ENCODE measurements around the gene CES2.
"Not testable (repeated sequence)": the region's sequence is repeated elsewhere in the genome, so short reads cannot be mapped to it uniquely, and the experiment has no call there.

Gene CES2

DNA sequence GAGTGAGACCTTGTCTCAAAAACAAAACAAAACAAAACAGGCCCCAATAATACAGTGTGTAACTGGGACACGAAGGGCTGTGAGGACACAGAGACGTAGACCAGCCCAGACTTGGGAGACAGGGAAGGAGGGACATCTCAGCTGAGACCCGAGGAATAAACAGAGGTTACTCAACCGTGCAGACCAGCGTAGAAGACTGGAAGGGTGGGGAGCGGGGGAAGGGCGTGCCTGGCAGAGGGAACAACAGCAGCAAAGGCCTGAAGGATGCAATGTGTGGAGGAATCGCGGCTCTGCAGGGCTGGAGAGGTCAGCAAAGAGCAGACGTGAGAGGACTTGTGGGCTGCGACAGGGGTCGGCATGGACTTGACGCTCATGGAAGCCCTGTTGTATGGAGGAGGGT, 41.4 kb downstream of the CES2 start:
- in situ Hi-C loops (cut with HindIII; ENCODE audit: low pct_unique_long_range_greater_than_20kb, low sequenced_read_pairs), result no loop called here
- DNase-seq (ENCODE audit: low read depth in 1 of 2, low spot score in 1 of 2), result no peak

GRCh38 chr16:66977341-66978113, 42.2 kb downstream of the CES2 start:
- no peak for TF ChIP-seq JUND (IDR thresholded peaks at IDR 0.05; ENCODE audit: low read depth)
- in situ Hi-C loops (cut with HindIII; ENCODE audit: low pct_unique_long_range_greater_than_20kb, low sequenced_read_pairs), result no loop called here
- peak; percentile 74 to 78 for DNase-seq (ENCODE audit: low read depth in 1 of 2, low spot score in 1 of 2)

More for the DNA sequence above, 41.4 kb downstream of the CES2 start:
- TF ChIP-seq JUND (IDR thresholded peaks at IDR 0.05; ENCODE audit: low read depth), result no peak

- in situ Hi-C loops (cut with HindIII; ENCODE audit: low pct_unique_long_range_greater_than_20kb, low sequenced_read_pairs), result no loop called here
- no peak for DNase-seq (ENCODE audit: low read depth in 1 of 2, low spot score in 1 of 2)
- TF ChIP-seq JUND (IDR thresholded peaks at IDR 0.05; ENCODE audit: low read depth), result no peak
These were observed 43.8 kb downstream of the CES2 start for GRCh38 chr16:66979011-66979717.

GRCh38 chr16:66983033-66983432, 47.7 kb downstream of the CES2 start:
- no peak for TF ChIP-seq JUND (IDR thresholded peaks at IDR 0.05; ENCODE audit: low read depth)
- no peak for DNase-seq (ENCODE audit: low read depth in 1 of 2, low spot score in 1 of 2)
- in situ Hi-C loops (cut with HindIII; ENCODE audit: low pct_unique_long_range_greater_than_20kb, low sequenced_read_pairs), result no loop called here

DNA sequence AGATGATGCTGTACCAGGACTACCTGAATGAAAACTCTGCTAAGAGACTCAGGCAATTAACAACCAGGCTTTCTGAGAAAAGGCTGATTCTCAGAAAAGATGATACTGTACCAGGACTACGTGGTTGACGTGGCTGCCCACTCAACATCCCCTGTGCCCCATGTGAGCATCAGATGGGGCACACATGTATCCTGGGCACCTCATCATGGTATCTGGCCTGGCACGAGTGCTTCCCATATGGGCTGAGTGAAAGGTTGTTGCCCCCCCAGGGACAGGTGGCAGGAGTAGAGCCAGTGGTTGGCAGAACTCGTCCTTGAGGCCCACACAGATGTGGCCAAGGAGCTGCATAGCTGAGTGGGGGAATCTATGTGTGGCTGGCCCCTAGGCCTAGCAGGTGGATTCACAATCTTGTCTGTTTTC, 49.6 kb downstream of the CES2 start:
- TF ChIP-seq JUND (IDR thresholded peaks at IDR 0.05; ENCODE audit: low read depth), result no peak
- in situ Hi-C loops (cut with HindIII; ENCODE audit: low pct_unique_long_range_greater_than_20kb, low sequenced_read_pairs), result no loop called here

GRCh38 chr16:66986559-66986958, 51.2 kb downstream of the CES2 start:
- no peak for DNase-seq (ENCODE audit: low read depth in 1 of 2, low spot score in 1 of 2)
- in situ Hi-C loops (cut with HindIII; ENCODE audit: low pct_unique_long_range_greater_than_20kb, low sequenced_read_pairs), result no loop called here

More for the DNA sequence above, 49.6 kb downstream of the CES2 start:
- no peak for DNase-seq (ENCODE audit: low read depth in 1 of 2, low spot score in 1 of 2)

DNA sequence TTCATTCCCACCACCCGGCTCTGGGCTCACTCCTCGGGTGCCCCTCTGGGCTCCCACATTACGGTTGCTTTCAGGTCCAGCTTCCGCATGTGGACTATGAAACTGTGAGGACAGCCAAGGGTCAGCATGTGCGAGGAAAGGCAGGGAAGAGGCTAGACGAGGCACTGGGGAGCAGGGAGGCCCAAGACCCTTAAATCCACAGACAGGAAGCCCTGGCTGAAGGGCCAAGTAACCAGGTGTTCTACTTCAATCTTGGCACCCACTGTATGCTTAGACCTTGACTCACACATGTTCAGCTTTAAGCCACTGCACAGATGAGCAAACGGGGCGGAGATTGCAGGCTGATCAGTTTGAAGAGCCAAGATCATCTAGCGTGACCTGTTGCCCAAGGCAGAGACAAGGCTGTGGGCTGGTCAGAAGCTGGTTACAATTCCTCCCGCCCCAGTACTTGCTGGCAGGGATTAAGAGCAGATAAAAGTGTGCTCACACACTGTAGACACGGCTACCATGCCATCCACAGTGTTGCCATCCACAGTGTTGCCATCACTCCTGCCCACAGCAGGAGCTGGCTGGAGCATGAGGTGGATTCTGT, 53.0 kb downstream of the CES2 start, which contains the start of gene CES4A:
TSS of gene CES4A (plus strand) at position 393 of the 592 bp plus-strand sequence. CDS start at position 577, 184 bp downstream.
- DNase-seq (ENCODE audit: low read depth in 1 of 2, low spot score in 1 of 2), result no peak
- in situ Hi-C loops (cut with HindIII; ENCODE audit: low pct_unique_long_range_greater_than_20kb, low sequenced_read_pairs), result no loop called here
- TF ChIP-seq JUND (IDR thresholded peaks at IDR 0.05; ENCODE audit: low read depth), result no peak

More at GRCh38 chr16:66986559-66986958, 51.2 kb downstream of the CES2 start:
- TF ChIP-seq JUND (IDR thresholded peaks at IDR 0.05; ENCODE audit: low read depth), result no peak

DNA sequence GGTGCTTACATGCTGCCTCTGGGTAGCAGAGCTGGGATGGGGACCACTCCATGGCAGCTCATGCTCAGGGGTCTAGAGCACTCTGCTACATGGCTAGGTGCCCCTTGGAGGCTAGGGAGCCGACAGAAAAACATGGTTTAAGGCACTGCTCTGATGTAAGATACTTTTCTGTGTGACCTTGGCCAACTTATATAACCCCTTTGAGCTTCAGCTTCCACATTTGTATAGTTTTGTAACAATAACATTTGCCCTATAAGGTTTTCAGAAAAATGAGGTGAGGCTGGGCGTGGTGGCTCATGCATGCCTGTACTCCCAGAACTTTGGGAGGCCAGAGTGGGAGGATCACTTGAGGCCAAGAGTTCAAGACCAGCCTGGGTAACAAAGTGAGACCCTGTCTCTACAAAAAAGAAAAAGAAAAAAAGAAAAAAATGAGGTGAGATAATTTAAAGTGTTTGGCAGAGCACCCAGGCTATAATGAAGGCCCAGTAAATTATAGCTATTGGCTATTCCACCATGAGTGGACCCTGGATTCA, 56.3 kb downstream of the CES2 start:
- DNase-seq (ENCODE audit: low read depth in 1 of 2, low spot score in 1 of 2), result no peak
- in situ Hi-C loops (cut with HindIII; ENCODE audit: low pct_unique_long_range_greater_than_20kb, low sequenced_read_pairs), result no loop called here
- no peak for TF ChIP-seq JUND (IDR thresholded peaks at IDR 0.05; ENCODE audit: low read depth)

DNA sequence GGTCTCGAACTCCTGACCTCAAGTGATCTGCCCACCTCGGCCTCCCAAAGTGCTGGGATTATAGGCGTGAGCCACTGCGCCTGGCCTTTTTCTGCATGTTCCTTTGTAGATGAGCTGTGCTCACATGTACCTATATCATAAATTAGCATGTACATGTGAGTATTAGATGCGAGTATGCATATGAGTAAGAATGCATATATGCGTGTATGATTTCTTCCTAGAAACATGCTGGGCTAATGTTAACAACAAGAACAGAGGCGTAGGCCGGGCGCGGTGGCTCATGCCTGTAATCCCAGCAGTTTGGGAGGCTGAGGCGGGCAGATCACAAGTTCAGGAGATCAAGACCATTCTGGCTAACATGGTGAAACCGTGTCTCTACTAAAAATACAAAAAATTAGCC, 58.2 kb downstream of the CES2 start:
- DNase-seq (ENCODE audit: low read depth in 1 of 2, low spot score in 1 of 2); in situ Hi-C loops (cut with HindIII; ENCODE audit: low pct_unique_long_range_greater_than_20kb, low sequenced_read_pairs): not testable (repeated sequence)

Data from T47D (cell line).